ENCODE data around the gene PYGB.
"Not testable (repeated sequence)": the region's sequence is repeated elsewhere in the genome, so short reads cannot be mapped to it uniquely, and the experiment has no call there.

PYGB gene

DNA sequence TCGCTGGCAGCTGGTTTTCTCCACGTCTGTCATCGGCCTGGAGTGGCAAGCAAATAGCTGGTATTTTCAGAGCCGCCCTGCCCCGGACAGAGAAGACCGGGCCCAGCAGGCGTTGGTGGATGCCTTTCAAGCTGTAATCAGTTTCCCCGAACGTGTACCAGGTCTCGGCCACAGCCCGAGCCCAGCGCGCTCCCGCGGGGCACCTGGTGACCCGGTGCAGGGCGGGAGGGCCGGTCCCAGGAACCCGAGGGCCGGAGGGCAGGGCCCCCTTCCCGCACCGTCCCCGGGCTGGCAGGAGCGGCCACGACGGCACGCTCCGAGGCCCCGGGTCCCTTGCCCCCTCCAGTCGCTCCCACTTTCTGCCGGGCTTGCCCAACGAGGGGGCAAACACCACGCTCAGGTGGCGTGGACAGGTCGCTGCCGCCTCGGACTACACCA is 348 bp upstream of the PYGB start:
- DNase-seq = peak in 4 of 56 donors; percentile 40 to 73 (median 64)

- DNase-seq = peak in 7 of 56 donors; percentile 19 to 68 (median 39)
Measured at GRCh38 chr20:25248786-25249172, 894 bp downstream of the PYGB start.

DNA sequence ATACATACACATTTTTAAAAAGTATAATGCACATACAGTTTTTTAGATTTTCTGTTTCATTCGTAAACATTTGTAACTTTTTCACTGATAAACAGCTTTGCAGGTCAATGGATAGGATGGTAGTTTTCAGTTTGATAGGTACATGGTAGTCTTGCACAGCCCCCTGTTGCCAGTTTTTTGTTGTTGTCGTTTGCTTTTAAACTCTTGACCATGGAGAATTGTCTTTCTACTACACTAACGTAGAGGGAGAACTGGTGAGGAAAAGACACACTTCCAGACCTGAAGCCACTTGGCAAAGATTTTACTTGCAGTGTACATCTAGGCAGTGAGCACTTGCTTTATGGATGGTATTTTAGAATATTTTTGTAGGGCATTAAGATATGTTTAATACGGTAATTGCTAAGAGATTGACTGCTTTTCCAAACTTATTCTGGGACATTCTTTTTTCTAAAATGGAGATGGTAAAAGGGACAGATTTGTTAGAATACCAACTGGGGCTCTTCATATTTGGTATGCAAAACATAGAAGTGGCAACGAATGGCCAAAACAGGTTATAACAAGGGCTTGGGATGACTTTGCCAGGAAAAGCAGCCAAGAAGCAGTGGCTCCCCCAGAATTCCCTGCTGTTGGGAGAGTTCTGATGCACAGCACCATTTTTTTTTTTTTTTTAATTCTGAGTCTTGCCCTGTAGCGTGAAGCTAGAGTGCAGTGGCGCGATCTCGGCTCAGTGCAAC is 1.5 kb downstream of the PYGB start:
- peak in 8 of 56 donors; percentile 25 to 51 (median 32) for DNase-seq

GRCh38 chr20:25250508-25250907 is 2.6 kb downstream of the PYGB start:
- DNase-seq = peak in 1 of 56 donors; percentile 18

- no peak for DNase-seq
Measured at GRCh38 chr20:25251019-25251418, 3.1 kb downstream of the PYGB start.

DNA sequence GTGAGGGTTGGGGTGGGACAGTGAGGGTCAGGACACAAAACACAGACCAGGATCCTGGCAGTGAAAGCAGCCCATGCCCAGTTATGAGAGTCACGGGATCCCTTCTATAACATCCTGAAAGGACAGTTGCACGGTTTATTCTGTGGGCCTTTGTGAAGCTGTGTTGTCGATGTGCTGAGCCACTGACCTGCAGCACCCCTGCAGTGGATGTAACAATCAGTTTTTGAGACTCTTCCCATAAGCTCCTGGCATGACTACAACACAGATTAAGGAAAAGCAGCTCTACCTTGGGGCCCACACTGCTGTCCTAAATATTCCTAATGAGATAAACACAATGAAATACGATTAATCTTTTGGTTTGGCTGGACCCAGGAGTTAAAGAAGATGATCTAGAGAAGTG is 3.7 kb downstream of the PYGB start:
- DNase-seq = peak in 1 of 56 donors; percentile 27

DNA sequence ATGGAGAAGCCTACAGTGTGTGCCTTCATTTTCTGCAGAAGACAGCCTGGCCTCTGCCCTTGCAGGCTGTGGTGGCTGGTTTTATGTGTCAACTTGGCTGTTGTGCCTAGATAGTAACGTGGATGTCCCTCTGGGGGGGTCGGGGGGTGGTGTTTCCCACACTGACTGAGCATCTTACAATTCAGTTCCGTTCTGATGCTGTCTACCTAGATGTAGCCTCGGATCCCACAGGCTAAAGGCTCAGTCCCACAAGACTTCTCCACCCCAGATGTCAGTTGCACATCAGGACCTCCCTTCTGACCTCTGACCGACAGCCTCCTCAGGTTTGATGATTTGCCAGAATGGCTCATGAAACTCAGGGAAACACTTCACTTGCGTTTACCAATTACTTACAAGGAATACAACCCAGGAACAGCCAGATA is 4.4 kb downstream of the PYGB start:
- no peak for DNase-seq

- no peak for DNase-seq
Measured at GRCh38 chr20:25252686-25253421, 5.0 kb downstream of the PYGB start.

- DNase-seq = no peak
Measured at GRCh38 chr20:25253606-25254275, 5.9 kb downstream of the PYGB start.

- DNase-seq = no peak
Measured at GRCh38 chr20:25254571-25254970, 6.7 kb downstream of the PYGB start.

GRCh38 chr20:25254986-25255680 is 7.2 kb downstream of the PYGB start:
- peak in 28 of 56 donors; percentile 12 to 75 (median 52) for DNase-seq

DNA sequence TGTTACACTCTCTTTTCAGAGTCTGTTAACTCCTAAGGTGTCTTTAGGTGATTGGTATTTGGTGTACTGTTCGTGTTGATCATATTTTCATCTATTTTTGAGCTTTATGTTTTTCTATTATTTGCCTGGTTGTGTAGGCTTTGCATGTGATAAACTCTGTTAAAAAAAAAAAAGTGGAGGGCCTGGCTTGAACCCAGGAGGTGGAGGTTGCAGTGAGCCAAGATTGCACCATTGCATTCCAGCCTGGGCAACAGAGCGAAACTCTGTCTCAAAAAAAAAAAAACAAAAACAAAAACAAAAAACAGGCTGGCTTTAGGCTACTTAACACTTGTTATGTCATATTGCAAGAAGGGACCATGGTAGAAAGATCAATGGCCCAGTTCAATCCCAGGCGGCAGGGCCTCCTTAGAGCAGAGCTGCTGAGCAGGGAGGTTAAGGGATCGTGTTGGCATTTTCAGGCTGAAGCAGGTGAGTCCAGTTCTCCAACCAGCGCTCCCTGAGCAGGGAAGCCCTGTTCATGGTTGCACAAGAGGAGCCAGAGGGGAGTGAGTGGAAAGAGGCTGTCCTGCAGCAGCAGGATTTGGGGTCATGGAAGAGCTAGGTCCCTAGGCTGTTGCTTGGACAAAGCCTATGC is 8.5 kb downstream of the PYGB start:
- no peak for DNase-seq

- no peak for DNase-seq
Measured at GRCh38 chr20:25257130-25257529, 9.2 kb downstream of the PYGB start.

DNA sequence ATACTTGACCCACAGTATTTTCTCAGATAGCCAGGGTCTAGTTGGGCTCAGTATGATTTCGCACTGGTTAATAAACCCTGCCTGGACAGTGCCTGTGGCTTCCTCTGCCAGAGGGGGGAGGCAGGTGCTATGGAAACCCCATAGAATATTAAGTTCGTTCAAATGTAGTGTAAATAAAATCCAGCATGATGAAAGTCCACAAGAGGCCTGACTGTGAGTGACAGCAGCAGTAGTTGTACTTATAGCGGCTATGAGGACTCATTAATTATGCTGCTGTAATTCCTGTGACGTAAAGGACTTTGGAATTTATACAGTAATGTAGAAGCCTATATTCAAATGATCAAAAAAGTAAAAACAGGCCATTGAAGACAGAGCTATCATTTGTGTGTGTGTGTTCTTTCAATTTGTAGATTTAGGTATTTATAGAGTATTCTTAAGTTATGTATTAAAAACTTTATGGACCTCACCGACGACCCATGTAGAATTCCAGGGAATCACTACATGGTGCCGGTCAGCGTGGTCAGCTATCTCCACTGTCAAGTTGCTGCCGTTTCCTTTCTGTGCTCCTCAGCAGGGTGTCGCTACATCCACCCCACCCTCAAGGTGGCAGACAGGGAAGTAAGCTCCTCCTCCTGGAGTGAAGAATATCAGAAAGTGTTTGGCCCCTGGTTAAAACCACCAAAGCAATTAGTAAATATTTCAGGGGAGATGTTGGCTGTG is 10.0 kb downstream of the PYGB start:
- no peak for DNase-seq

GRCh38 chr20:25258476-25258805 is 10.6 kb downstream of the PYGB start:
- peak in 2 of 56 donors; percentile 14 to 18 for DNase-seq

- no peak for DNase-seq
Measured at GRCh38 chr20:25258828-25259227, 10.9 kb downstream of the PYGB start.

- no peak for DNase-seq
Measured at GRCh38 chr20:25259358-25259757, 11.5 kb downstream of the PYGB start.

DNA sequence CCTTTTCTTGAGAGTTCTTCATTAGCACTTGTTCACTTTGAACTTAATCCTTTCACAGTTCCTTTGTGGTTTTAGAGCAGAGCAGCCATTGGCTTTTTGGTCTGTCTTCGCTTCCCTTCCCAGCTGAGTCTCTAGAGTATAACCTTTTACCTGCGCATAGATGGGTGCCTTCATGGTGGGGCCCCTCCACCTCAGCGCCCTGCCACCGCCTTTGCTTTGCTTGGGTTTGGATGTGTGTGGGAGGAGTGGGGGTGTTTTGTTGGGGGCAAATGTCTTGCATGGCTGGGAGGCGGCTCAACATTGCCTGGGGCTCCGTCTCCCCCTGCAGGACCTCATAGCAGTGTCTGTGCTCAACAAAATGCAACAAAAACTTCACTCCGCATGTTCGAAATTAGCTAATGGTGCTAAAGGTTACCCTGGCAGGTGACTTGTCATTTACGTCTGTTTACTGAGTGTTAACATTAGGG is 11.9 kb downstream of the PYGB start:
- no peak for DNase-seq

- DNase-seq = not testable (repeated sequence)
Measured at GRCh38 chr20:25260770-25261437, 13.0 kb downstream of the PYGB start.
